GM18517 (cell line): ENCODE results near the gene NPIPB4.
A peak's percentile ranks its signal among the peaks of the same experiment; 100 is the strongest.
"Not testable (repeated sequence)": the region's sequence is repeated elsewhere in the genome, so short reads cannot be mapped to it uniquely, and the experiment has no call there.

Experiments used
- ATAC-seq: cut with Tn5 transposase; IDR thresholded peaks from one replicate; pipeline ENCODE4 v1.9.1; 2021; ENCODE audit warnings: mild to moderate bottlenecking, moderate library complexity; ENCODE audit not compliant: unreplicated experiment

Gene NPIPB4

GRCh38 chr16:21857656-21858055 lies at the start of gene NPIPB4:
TSS of gene NPIPB4 (minus strand) at chr16:21857756. CDS start at chr16:21857378, 378 bp downstream.
- not testable (repeated sequence) for ATAC-seq

DNA sequence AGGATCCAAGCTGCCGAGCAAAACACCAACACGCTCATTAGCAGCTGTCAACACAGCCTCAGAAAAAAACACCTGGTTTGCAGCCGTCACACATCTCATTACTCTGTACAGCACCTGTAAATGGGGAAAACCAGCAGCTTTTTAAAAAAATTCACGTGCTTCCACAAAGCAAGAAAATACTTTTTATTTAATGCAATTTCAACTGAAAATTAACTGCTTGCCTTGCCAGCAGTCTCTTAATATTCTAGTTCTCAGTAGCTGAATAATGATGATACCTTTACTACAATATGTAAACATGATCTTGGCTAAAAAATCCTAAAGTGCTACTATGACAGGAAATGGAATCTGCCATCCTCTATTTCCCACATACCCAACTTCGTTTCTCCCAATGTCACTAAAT lies 41.4 kb upstream of the NPIPB4 start:
- ATAC-seq: not testable (repeated sequence)

- not testable (repeated sequence) for ATAC-seq
Observed at GRCh38 chr16:21881988-21882387, 24.4 kb upstream of the NPIPB4 start.

DNA sequence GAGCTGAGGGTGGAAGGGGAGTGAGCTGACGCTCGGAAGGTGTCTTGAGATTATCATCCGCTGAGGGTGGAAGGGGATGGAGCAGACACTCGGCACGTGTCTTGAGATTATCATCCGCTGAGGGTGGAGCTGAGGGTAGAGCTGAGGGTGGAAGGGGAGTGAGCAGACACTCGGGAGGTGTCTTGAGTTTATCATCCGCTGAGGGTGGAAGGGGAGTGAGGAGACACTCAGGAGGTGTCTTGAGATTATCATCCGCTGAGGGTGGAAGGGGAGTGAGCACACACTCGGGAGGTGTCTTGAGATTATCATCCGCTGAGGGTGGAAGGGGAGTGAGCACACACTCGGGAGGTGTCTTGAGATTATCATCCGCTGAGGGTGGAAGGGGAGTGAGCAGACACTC lies 20.4 kb downstream of the NPIPB4 start:
- not testable (repeated sequence) for ATAC-seq

- ATAC-seq: not testable (repeated sequence)
Observed at GRCh38 chr16:21836334-21836733, 21.2 kb downstream of the NPIPB4 start.

GRCh38 chr16:21835747-21836146 lies 21.8 kb downstream of the NPIPB4 start:
- not testable (repeated sequence) for ATAC-seq

DNA sequence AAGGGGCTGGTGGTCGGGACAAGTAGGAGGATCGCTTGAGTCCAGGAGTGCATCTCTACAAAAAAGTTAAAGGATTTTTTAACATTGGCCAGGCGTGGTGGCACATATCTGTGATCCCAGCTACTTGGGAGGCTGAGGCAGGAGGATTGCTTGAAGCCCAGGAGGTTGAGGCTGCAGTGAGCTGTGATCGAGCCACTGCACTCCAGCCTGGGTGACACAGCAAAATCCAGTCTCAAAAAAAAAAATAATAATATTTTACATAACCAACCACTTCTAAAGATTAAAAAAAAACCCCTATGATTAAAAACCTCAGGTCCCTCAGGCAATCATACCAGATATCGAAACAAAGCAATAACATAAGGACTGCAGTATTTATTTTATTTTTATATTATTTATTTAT lies 23.3 kb downstream of the NPIPB4 start:
- ATAC-seq: not testable (repeated sequence)

DNA sequence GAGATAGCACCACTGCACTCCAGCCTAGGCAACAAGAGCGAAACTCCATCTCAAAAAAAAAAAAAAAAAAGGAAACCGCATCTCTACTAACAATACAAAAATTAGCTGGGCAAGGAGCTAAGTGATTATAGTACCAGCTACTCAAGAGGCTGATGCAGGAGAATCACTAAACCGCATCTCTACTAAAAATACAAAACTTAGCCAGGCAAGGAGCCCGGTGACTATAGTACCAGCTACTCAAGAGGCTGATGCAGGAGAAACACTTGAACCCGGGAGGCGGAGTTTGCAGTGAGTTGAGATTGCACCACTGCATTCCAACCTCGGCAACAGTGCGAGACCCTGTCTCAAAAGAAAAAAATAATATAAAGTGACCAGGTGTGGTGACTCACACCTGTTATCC lies 27.6 kb downstream of the NPIPB4 start:
- not testable (repeated sequence) for ATAC-seq

- not testable (repeated sequence) for ATAC-seq
Observed at GRCh38 chr16:21826067-21826706, 31.4 kb downstream of the NPIPB4 start.

DNA sequence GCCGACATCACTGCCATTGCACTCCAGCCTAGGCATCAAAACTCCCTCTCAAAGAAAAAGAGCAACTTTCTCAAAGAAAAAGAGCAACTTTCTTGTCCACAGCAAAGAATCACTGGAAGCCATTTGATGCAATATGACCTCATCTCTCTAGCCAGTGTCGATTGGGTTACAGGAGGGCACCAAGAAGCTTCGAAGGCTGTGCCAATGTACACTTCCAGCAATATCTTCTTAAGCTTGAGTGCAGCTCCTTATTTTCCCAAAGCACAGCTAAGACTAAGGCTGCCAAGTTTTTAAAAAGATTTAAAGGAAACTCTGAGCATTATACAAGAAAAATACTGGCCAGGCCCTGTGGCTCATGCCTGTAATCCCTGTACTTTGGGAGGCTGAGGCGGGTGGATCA lies 32.0 kb downstream of the NPIPB4 start:
- not testable (repeated sequence) for ATAC-seq

GRCh38 chr16:21823258-21823657 lies 34.3 kb downstream of the NPIPB4 start:
- not testable (repeated sequence) for ATAC-seq

DNA sequence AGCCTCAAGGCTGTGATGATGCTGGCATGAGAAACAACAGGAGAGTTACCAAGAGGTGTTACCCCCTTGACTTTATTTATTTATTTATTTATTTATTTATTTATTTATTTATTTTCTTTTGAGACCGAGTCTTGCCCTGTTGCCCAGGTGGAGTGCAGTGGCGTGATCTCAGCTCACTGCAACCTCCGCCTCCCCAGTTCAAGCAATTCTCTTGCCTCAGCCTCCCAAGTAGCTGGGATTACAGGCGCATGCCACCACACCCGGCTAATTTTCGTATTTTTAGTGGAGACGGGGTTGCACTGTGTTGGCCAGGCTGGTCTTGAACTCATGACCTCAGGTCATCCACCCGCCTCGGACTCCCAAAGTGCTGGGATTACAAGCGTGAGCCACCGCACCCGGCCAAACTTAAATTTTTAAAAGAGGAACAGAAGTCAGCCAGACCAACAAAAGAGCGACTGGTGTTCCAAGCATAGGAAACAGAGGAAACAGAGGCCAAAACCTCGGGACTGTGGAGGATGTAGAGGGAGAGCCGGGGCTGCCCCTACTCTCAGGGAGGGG lies 36.6 kb downstream of the NPIPB4 start:
- not testable (repeated sequence) for ATAC-seq

DNA sequence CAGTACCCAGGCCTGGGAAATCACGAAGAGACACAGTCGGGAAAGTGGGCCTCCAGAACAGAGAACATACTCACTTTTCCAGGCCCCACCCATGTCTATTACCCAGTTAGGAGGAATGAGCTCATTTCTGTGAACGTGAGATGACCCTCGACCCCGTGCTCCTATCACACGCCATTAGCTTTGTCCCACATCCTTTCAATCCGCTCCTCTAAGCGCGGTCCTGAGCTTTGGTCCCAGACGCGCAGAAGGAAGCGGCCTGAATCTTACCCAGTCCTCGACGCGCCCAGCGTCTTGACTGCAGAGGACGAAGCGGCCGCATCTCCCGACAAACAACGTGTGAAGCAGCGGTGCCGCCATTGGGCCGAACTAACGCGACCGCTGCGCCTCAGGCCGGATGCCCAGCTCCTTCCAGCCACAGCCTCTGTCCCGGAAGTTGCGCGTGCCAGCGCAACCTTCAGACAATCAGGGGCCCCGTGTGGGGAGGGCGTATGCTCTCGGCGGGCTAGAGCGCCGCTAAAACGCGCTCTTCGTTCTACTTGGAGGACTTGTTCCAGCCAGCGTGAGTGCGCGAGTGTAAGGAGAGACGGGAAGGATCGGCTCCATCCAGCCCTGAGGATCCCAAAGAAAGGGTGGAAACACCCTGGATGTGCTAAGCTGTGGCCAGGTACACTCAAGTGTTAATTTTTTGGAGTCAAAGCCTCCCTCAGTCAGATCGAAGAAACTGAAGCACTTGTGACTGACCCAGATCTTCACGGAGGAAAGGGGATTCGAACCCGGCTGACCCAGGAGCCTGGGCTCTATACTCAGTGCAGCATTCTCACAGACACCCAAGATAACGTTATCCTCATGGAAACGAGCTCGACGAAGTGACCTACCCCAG lies 37.3 kb downstream of the NPIPB4 start:
- peak; percentile 84 for ATAC-seq

GRCh38 chr16:21819617-21820016 lies 37.9 kb downstream of the NPIPB4 start:
- not testable (repeated sequence) for ATAC-seq

GRCh38 chr16:21817012-21817411 lies 40.5 kb downstream of the NPIPB4 start:
- ATAC-seq: not testable (repeated sequence)

DNA sequence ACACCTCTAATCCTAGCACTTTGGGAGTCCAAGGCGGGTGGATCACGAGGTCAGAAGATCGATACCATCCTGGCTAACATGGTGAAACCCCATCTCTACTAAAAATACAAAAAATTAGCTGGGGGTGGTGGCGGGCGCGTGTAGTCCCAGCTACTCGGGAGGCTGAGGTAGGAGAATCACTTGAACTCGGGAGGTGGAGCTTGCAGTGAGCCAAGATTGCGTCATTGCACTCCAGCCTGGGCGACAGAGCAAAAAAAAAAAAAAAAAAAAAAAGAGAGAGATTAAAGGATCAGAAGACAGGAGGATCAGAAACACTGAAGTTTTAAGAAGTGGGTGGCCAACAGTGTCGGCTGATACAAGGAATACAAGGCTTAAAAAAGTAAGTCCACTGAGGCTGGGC lies 41.9 kb downstream of the NPIPB4 start:
- ATAC-seq: not testable (repeated sequence)

DNA sequence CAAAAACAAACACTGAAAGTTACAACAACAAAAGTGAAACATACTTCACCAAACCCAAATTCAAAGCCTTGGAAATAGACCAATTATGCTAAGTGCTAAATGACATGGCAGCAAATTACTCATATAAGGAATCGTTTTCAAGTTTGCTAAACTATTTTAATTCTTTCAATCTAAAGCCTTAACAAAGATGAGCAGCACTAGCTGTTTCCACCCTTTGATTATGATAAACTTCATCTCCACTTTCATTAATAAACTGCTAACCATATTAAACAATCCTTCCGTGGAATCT lies 55.2 kb downstream of the NPIPB4 start:
- ATAC-seq: not testable (repeated sequence)

- ATAC-seq: not testable (repeated sequence)
Observed at GRCh38 chr16:21801538-21802374, 55.8 kb downstream of the NPIPB4 start.

DNA sequence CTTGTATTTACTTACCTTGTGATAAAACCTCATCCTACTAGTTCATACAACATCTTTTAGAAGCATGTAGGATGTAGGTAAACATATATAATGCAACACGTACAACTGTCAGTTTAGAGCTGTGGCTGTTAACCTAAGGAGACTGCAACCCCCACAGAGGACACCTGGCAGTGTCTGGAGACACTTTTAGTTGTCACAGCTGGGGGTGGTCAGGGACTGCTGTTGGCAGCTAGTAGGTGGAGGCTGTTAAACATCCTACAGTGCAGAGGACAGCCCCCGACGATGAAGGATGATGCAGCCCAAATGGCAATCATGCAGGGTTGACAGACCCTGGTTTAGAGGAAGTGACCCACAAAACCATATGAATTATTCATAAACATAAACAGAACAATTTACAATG lies 59.0 kb downstream of the NPIPB4 start:
- ATAC-seq: not testable (repeated sequence)

- not testable (repeated sequence) for ATAC-seq
Observed at GRCh38 chr16:21793310-21793709, 64.2 kb downstream of the NPIPB4 start.

- not testable (repeated sequence) for ATAC-seq
Observed at GRCh38 chr16:21790506-21790905, 67.0 kb downstream of the NPIPB4 start.
